C4-2B (cell line): Measurements from ENCODE around the gene ODAM.

ENCODE experiments used
- CTCF ChIP-seq: fragments of 450-650 bp; conservative IDR thresholded peaks from 2 replicates; pipeline ENCODE4 v1.5.1; 2017; ENCODE audit warnings: mild to moderate bottlenecking
- ZFX ChIP-seq: fragments of 450-650 bp; IDR thresholded peaks from 2 replicates; pipeline ENCODE4 v1.6.1; 2017

GRCh38 chr4:70178075-70178660, 17.4 kb upstream of the ODAM start:
- TF ChIP-seq CTCF (no peak), ZFX (no peak)
